ENCODE results near the gene SERPINH1.
"Not testable (repeated sequence)": the region's sequence is repeated elsewhere in the genome, so short reads cannot be mapped to it uniquely, and the experiment has no call there.

SERPINH1 gene

DNA sequence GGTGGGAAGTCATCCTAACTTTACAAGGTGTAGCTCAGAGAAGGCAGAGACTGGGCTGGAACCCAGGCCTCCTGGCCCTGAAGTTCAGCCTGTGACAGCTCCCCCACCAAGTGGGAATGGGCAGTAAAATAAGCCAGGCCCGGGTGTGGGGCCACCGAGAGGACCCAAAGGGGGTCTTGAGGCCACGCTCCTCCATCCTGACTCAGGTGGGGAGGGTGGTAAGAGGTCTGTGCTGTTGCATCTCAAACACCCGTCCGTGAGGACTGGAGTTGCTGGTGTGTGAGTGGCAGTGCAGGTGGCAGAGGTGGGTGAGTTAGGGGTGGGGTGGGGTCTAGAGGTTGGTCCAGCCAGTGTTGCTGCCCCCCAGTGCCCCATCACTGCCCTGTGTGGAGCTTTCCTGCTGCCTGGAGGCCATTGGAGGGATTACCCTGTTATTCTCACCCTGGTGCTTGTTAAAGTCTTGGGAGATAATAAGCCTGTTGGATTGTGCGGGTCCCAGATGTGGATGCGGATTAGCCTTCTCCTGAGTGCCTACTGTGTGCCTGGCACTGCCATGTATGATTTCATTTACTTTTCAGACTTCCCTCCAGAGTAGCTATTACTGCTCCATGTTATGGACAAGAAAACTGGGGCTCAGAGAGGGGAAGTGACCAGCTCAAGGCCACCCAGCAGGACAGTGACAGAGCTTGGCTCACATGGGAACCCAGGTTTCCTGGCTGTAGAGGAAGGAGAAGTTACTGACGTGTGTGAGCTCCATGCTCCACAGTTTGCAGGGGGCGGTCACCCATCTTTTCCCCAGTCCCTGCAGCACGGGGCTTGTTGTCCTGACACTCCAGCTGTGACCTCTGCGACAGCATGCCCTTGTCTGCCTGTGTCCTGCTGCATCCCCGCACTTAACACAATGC is 12.9 kb downstream of the SERPINH1 start:
- no peak for DNase-seq (ENCODE audit: low spot score)

DNA sequence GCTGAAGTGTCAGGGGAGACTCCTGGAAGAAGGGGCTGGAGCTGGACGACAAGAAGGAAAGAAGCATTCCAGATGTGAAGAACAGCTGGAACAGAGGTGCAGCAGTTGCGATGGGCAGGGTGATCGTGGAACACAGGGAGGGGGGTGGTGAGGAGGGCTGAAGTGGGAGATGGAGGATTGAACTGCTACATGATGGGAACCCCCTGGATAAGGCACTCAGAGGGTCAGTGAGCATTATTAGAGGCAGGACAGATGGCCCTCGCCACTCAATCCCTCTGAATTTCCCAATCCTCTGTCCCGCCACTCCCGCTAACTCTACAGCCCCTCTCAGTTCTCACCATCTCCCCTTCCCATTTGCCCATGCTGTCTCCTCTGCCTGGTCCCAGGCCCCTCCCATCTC is 14.0 kb downstream of the SERPINH1 start:
- DNase-seq (ENCODE audit: low spot score) = no peak

DNA sequence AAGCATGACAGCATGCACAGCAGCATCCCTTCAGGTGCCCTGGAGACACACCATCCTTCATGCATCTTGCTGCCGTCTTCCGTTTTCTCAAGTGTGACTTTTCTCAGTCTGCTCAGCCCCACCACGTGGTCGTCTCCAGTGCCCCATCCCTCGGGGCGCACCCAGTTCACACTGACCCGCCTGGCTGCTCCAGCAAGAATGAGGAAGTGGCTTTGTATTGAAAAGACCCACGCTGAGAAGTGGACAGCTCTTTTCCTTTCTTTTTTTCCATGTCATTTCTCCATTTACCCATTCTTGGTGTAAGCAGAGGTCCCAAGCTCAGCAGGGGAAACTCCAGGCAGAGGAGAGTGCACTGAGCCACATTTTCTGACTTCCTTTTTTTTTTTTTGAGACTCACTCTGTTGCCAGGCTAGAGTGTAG is 14.5 kb downstream of the SERPINH1 start:
- no peak for DNase-seq (ENCODE audit: low spot score)

DNA sequence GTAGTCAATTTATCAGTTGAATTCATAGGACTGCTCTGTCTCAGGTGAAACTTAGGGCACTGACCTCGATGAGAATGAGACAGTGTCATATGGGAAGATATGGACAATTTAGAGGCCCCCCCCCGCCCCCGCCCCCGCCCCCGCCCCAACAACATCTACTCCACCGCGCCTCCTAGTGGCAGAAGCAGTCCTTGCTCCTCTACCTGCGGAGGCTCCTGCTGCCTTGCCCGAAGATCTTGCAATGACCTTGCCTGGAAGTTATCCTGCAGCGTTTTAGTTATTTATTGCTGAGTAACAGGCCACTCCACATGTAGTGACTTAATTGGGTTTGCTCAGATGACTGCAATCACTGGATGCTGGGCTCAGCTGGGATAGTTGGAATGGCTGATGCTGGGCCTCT is 15.2 kb downstream of the SERPINH1 start:
- DNase-seq (ENCODE audit: low spot score) = peak; percentile 35

DNA sequence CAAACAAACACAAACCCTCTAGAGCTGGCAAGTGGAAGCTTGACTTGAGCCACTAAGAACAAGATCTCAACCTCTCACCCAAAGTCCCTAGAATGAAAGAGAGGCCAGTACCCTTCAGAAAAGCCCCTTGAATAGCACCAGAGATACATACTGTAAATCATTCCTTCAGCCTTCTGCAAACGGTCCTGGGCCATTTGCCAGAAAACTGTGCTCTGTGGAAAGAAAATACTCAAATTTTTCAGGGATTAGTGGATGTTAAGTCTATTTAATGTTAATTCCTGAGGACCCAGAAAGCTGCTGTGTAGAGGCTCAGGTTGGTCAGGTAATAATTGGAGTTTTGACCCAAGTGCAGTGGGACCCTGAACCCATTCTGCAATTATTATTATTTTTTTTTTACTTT is 16.9 kb downstream of the SERPINH1 start:
- no peak for DNase-seq (ENCODE audit: low spot score)

DNA sequence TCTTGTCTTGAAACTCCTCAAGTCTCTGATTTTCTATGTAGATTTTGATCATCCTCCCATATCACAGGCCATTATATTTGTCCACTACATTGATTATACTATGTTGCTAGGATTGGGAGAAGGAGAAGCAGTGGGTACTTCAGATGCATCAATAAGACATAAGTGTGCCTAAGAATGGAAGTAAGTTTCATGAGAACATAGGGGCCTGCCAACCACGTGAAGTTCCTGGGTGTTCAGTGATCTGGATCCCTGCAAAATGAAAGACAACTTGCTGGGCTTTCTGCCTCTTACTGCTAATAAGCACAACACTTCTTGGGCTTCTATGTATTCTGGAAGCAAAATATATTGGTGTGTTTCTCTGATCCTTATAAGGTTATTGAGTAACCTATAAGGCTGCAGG is 17.8 kb downstream of the SERPINH1 start:
- no peak for DNase-seq (ENCODE audit: low spot score)

DNA sequence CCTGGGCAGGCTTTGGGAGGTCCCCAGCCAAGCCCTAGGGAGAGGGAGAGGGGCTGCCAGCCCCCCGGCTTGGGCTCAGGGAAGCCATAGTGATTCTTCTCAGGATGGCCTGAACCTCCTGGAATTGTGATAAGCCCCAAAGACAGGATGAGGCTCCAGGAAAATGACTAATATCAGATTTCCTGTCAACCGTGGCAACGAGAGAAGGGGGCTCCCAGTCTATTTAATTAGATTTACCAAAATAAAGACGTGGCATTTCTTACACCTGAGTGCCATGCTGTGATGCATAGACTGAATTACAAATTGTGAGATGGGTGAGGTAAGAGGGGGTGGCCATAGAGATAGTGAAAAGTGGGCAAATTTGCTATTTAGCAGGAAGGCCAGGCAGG is 20.4 kb downstream of the SERPINH1 start:
- DNase-seq (ENCODE audit: low spot score) = no peak

DNA sequence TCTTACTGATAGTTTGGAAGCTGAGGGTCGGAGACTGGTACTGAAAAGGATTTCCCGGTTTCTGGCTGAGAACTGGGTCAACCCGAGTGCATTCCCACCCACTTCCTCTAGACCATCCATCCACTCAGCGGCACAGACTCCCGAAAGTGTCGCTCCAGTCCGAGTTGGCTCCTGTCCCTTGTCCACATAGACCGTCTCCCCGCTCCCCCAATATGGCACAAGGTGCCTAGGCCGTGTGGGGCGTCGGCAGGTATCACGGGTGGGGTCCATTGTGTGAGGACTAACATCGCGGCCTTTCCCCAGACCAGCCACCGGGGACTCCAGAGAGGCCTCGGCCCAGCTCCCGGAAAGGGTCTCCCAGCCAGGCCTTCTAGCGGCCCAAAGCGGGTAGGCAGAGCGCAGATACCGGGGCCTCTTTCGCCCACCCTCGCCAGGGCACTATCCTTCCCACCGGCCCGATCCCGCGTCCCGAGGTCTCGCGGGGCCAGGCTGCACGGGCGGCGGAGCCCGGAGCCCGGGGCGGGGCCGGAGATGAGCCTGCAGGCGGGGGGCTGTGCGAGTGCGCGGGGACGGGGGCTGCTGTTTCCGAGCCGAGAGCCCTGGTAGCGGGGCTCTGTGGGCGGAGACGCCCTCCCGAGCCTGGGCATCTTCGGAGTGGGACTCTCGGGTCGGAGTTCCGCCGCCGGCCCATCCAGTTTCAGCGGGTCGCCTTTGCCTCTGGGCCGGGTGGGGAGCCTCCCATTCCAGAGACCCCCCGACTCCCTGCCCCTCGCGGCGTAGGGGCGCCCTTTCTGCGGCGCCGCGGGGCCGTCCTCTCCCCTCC is 21.1 kb downstream of the SERPINH1 start:
- peak; percentile 30 for DNase-seq (ENCODE audit: low spot score)

DNA sequence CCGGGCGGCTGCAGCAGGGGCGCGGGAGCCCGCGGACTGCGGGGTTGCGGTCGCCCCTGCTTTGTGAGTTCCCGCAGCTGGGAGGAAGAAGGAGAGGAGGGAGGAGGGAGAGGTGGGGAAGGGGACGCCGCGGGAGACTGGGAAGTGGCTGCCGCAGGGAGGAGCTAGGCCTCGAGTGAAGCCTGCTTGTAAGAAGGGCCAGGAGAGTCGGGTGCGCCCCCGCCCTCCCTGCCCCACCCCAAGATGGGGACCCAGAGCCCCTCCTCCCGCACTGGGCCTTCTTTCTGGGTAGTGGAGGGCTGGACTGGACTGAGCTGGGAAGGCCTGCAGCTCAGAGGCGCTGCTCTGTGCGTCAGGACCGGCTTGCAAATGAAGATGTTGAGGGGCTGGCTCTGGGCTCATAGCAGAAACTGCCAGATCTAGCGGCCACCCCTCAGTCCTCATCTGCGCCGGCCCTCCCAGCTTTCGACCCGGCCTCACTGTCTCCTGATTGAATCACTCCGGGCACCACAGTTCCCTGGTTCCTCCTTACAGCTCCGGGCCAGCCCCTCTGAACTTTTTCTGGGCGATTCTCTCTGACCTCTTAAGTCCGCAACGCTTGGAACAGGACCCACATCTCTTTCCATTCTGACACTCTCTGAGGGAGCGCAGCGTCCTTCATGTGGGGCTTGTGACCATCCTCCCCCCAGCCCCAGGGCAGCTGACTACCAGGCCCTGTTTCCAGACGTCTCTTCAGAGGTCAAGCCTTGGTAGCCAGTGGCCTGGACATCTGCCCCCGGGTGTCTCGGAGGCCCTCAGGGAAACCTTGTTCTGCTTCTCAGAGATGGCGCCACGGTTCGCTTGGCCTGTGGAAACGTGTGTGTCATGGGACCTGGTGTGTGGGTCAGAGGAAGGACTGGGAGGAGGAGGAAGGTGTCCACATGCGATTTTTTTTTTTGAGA is 21.9 kb downstream of the SERPINH1 start:
- no peak for DNase-seq (ENCODE audit: low spot score)

DNA sequence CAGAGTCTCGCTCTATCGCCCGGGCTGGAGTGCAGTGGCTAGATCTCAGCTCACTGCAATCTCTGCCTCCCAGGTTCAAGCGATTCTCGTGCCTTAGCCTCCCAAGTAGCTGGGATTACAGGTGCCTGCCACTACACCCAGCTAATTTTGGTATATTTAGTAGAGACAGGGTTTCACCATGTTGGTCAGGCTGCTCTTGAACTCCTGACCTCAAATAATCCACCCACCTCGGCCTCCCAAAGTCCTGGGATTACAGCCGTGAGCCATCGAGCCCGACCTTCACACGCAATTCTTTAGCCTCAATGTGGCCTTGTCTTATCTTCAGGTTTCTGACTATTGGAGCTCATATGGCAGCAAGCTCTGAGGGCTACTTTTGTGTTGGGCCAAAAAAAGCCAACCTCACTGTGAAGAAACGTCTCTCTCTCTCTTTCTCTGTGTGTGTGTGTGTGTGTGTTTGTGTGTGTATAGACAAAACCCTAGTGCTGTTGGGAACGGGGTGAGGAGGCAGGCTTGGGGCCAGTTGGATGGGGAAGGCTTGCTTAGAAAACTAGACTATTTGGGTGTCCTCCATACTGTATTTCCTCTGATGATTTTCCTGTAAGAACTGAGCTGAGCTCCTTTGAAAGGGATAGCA is 22.7 kb downstream of the SERPINH1 start:
- not testable (repeated sequence) for DNase-seq (ENCODE audit: low spot score)

DNA sequence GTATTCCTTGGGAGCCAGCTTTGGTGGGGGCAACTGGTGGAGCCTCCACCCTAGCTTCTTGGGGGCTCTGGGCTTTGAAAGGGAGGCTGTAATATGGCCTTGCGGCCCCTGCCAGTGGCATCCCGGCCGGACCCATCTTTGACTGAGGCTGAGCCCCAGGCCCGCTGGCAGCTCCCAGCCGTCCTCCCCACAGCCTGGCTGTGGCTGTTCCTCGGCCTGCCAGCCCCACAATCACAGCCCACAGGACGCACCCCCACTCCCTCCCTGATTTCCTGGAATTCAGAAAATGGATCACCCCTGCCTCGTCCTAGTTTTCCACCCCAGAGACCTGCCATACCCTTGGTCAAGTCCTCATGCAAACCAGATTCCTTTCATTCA is 23.2 kb downstream of the SERPINH1 start:
- no peak for DNase-seq (ENCODE audit: low spot score)

DNA sequence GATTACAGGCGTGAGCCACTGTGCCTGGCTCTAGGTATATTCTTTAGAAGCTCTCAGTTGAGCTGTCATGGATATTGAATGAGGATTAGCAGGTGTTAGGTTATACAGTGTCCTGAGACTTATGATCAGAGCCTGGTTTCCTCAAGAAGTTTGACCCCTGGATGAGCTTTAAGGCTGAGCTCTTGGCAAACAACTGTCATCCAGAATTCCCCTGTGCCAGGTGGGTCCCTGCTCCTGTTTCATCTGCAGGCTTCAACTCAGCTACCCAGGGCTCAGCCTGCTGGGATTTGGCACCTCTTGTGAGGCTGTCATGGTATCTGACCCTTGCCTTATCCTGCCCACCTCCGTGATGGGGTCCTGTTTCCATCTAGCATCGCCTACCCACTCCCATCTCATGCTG is 24.3 kb downstream of the SERPINH1 start:
- DNase-seq (ENCODE audit: low spot score) = no peak

DNA sequence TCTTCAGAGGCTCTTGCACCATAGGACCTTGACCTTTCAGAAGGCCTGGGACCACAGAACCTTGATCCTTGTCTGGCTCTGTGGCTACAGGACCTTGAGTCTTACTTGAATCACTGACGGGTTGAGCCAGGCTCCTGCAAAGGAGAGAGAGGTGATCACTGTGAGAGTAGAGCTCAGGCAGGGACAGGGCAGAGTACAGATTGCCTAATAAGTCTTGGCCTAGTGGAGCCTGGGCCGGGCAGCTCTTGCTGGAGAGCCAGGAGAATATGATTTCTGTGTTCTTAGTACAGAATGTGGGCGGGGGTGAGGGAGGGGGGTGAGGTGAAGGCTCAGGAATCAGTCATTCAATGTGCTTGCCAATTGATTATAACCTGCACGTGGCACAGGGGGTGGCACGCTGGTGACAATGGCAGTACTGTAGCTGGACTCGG is 26.0 kb downstream of the SERPINH1 start:
- no peak for DNase-seq (ENCODE audit: low spot score)

DNA sequence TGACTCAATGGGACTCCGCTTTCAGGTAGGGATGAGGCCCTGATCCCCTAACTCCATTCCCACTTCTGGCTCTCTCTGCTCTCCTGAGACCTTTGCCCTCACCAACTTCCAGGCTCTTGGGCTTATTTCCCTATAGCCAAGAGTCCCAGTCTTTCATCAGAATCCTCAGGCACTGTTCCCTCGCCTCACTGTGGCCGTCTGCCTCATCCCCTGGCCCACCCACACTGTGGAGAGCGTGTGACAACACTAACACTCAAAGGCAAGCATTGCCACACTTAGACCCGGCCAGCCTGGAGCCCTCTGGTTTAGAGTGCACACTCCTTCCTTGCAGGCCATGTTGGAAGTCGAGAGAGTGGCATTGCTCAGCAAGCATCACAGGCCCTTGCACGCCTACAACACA is 27.0 kb downstream of the SERPINH1 start:
- no peak for DNase-seq (ENCODE audit: low spot score)

DNA sequence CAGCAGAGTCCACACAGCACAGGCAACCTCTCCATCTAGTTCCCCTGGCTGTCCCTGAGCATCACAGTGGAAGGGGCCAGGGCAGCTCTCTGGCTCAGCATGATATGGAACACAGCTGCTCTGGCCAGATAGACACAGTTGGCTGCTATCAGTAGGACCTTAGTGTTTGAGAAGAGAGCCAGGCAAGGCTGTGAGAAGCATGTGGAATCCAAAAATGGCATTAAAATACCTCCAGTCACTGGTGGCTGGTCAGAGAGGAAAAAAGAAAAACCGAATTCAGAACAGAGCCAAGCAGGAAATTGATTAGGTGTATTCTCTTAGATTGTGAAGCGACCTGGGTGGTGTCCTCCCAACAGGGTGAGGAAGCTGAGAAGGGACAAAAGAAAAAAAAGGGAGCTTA is 27.9 kb downstream of the SERPINH1 start:
- DNase-seq (ENCODE audit: low spot score) = no peak

DNA sequence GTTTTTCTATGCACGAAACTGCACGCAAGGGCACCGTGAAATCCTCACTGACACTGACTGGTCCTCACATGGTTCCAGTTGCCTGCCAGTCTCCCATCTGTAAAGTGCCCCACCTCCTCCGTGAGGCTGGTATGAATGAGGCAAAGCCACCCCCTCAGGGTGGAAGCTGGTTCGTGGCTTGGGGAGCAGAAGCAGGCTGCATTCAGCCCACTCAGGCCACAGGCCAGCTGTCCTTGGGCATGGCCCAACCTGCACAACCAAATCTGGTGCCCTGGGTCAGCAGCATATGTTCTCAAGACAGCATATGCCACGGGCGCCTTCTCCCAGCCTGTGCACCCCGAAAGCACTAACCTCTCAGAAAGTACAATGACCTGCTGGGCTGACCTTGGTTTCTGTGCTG is 29.3 kb downstream of the SERPINH1 start:
- no peak for DNase-seq (ENCODE audit: low spot score)

DNA sequence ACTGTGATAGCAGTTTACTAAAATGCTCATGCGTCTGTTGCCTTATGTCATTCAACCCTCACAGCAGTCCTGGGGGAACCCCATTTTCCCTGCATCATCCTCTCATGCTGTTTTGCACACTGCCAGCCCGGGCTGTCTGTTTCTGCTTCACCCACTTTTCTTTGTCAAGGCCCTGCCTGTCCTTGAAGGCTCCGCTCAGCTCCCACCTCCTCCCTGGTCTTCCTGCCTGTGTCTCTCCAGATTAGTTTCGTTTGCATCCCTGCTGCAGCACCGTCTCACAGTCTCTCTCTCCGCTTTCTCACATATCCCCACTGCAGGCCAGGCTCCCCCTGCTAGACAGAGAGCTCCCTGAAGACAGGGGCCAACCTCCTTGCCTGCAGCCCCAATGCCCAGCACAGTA is 29.9 kb downstream of the SERPINH1 start:
- no peak for DNase-seq (ENCODE audit: low spot score)

DNA sequence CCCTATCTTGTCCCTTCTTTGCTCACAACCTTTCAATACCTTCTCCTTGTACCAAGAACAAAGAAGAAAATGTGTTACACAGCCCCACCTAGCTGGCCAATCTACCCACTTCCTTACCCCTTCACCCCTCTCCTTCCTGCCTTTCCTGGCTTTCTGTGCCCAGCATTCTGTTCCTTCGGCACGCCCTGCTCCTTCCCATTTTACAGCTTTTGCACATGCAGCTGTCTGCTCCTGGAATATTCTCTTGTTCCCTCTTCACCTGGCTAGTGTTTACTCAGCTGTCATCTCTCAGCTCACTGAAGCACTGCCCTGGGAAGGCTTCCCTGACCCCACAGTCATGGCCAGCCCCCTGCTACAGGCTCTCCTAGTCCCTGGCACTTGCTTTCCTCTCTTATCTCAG is 30.7 kb downstream of the SERPINH1 start:
- no peak for DNase-seq (ENCODE audit: low spot score)

DNA sequence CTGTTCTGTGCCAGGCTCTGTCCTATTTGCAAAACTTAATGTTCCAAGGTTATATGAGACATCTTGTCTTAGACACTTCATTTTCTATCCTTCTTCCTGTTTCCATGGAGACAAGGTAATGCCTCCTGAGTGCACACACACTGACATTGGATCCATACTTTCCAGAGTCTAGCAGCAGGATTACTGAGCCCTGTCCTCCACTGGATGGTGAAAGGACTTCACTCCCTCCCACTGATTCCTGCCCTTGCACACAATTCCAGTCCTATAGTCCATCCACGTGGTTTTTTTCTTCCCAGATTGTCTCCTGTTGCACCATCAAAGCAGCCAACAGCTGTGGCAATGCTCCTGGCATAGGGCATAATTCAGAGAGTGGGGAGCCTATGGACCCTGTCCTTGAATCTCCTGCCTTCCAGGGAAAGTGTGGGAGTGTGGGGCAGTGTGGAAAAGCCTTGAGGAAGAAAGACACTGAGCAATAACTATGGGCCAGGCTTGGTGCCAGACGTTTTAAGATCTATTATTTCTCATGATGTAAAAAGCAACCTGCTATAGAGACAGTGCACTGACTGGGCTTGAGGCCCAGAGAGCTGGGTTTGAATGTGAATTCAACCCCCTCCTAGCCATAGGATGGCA is 31.3 kb downstream of the SERPINH1 start:
- no peak for DNase-seq (ENCODE audit: low spot score)

DNA sequence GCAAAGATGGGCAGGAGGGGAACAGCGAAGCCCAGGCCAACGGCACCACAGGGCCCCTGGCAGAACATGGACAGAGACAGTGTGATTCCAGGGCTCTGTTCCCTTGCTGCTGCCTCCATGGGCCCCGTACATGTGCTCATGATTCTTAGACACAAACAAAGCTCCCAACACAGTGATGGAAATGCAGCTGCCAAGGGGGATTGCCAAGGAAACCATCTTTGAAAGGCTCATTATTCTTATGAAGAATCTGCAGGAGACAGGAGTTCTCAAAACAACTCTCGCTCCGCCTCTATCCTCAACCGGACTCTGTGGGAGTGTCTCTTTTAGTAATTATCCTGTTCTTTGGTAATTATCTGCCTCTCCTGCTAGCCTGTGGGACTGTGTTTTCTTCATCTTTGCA is 32.2 kb downstream of the SERPINH1 start:
- no peak for DNase-seq (ENCODE audit: low spot score)

DNA sequence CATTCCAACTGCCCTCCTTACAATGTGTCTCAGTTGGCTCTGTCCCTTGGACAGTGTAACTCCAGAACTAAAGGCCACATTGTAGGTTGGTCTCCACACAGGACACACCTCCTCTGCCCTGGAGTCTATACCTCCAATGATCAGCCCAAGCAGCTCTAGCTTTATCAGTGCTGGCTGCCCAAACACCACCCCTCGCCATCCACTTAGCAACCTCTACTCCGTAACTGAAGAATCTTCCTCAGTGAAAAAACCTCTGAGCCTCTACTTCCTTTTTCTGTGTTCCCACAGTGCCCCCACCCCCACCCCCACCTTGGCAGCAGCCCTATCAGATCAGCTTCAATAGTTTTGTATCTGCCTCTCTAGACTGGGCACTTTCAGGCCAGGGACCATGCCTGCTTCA is 33.4 kb downstream of the SERPINH1 start:
- no peak for DNase-seq (ENCODE audit: low spot score)
